Kidney tubule cell (primary cell): ENCODE results near the gene DPY30.
A peak's percentile ranks its signal among the peaks of the same experiment; 100 is the strongest.

ENCODE experiments used
- DNase-seq: peaks from one replicate; pipeline ENCODE4 v3.0.0-alpha.2; 2018; ENCODE audit warnings: low spot score

DPY30 gene

GRCh38 chr2:32009516-32010256, 29.9 kb downstream of the DPY30 start:
- DNase-seq: peak; percentile 47

DNA sequence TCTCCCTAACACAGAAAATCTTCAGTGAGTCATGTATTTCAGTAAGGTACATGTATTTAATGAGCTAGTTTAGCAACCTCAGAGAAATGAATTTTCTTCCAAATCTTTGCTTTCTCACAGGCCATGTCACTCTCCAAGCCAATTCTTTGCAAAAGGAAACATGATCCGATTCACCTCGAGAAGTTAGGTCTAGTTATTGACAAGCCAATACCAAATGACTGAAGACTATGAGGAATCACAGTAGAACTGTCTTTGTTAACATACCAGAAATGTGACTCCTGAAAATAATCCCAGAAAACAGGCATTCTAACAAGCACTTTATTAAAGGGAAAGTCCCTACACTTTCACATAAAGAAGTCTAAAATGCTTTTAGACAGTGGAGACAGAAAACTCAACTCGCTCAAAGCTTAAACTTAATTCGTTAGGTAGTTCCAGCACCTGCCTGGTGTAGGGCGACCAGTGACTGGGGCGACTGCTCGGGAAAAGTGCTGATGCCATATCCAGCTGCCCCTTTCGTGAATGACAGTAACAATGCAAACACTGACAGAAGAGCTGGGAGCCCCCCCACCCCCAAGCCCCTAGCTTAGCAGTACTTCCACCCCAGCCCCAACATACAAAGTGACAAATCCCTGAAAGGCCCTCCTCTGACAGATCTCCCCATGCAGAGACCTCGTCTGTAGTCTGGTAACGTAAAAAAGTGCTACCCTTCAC, 30.6 kb downstream of the DPY30 start:
- DNase-seq: peak; percentile 38

DNA sequence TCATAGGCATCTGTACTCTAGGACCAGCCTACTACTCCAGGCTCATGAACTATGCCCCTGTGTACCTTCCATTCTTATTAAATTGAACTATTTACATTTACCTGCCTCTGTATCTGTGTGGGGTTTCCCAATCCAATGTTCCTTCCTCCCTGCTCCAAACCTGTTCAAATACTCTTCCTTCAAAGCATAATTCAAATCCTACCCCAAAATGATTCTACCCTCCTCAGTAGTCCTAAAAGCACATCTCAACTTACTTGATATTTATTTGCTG, 32.5 kb downstream of the DPY30 start:
- DNase-seq: no peak

DNA sequence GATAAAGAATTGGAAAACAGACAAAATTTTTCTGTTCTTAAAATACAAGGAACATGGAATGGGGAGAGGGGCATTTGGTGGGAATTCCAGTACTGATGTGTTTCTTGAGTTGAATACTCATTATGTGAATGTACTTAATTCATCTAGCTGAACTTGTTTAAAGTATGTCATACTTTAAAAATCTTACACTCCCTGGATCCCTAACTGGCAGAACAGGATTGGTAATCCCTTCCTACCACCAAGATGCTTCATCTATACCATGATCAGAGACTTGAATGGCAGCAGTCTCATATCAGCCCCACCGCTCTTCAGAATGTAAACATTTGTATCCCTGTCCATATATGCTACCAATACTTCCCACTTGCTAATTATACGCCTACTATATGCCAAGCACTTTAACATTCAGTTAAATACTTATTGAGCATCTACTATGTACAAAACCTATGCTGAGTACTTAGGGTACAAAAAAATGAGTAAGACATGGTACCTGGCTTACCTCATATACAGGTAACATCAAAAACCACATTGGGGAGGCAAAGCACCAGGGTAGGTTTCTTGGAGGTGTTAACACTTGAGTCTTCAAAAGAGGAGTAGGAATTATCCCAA, 34.1 kb downstream of the DPY30 start:
- DNase-seq: no peak

- DNase-seq: no peak
Observed at GRCh38 chr2:32003791-32004190, 35.8 kb downstream of the DPY30 start.

DNA sequence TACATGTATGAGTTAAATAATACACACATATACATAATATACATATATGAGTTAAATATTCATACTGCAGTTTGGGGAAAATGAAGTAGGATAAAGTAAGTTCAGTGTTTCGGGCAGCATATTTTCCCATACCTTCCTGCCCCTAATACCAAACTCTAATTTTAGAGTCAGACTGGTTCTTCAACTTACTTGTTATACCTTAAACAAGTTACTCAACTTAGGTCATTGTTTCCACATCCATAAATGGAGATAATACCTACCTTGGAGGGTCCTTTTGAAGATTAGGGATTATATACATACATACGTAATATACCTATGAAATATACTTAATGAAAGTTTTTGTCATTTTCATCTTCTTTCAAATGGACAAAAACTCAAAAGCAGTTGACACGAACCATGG, 37.2 kb downstream of the DPY30 start:
- DNase-seq: no peak

GRCh38 chr2:31999438-31999837, 40.2 kb downstream of the DPY30 start:
- DNase-seq: no peak

- DNase-seq: no peak
Observed at GRCh38 chr2:31998731-31999383, 40.7 kb downstream of the DPY30 start.

GRCh38 chr2:31997653-31998052, 42.0 kb downstream of the DPY30 start:
- DNase-seq: no peak

DNA sequence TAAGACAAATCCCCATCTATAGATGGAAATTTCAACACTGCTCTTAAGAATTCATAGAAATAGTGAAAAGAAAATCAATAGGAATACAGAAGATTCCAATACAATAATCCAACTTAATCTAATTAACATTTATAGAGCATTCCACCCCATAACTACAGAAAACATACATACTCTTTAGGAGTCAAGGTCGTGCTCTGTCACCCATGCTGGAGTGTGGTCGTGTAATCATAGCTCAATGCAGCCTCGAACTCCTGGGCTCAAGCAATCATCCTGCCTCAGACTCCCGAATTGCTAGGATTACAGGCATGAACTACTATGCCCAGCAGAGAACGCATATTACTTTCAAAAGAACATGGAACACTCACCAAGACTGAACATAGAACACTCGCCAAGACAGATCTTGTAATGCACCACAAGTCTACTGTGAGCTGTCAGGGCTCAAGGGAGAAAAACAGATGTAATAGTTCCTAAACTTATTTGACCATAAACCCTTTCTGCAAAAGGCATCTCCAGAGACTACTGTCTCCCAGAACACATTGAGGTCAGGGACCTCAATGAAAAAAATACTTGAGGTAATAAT, 42.9 kb downstream of the DPY30 start:
- no peak for DNase-seq

GRCh38 chr2:31992934-31993333, 46.7 kb downstream of the DPY30 start:
- DNase-seq: peak; percentile 10

- DNase-seq: no peak
Observed at GRCh38 chr2:31992025-31992579, 47.5 kb downstream of the DPY30 start.

DNA sequence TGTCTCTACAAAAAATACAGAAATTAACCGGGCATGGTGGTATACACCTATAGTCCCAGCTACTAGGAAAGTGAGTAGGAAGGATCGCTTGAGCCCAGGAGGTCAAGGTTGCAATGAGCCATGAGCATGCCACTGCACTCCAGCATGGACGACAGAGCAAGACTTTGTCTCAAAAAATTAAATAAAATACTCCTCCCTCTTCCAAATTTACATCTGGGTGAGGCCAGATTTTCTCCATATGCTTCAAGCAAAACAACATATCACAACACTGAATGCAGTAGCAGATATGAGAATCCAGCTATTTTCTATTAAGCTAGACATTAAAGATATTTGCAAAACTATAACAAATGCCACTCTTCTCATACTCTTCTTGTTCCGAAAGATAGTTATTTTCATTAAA, 49.7 kb downstream of the DPY30 start:
- DNase-seq: no peak

DNA sequence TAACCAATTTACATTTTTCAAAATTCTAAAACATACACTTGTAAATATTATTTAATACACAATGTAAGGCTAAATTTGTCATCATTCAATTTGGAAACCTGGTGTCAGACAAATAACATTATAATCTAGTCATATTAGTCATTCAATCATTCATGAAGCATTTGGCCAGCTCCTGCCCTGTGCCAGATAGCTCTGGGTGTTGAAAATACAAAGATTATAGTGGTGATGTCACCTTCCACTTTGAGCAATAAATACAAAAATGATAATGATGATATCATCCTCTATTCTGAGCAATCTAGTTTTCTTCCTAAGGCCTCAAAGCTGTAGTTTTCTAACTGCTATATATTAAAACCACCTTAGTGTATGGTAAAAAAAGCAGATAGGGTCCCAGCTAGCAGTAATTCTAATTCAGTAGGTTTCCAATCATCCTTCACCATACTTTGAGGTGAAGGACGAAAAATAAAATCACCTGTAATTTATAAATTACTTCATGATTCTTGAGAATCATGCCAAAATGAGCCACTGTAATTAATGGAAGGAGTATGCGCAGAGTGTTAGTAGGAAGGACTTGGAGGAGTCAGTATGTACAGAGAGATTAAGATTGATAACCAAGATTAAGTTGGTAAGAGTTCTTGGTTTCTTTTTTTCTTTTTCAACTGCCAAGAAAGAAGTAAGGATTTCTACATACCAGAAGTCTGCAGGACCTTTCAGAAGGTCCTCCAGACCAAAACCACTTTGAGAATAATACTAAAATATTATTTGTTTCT, 52.0 kb downstream of the DPY30 start:
- DNase-seq: peak; percentile 66

- DNase-seq: no peak
Observed at GRCh38 chr2:31986906-31987305, 52.7 kb downstream of the DPY30 start.

GRCh38 chr2:31983762-31984467, 55.7 kb downstream of the DPY30 start:
- DNase-seq: no peak

DNA sequence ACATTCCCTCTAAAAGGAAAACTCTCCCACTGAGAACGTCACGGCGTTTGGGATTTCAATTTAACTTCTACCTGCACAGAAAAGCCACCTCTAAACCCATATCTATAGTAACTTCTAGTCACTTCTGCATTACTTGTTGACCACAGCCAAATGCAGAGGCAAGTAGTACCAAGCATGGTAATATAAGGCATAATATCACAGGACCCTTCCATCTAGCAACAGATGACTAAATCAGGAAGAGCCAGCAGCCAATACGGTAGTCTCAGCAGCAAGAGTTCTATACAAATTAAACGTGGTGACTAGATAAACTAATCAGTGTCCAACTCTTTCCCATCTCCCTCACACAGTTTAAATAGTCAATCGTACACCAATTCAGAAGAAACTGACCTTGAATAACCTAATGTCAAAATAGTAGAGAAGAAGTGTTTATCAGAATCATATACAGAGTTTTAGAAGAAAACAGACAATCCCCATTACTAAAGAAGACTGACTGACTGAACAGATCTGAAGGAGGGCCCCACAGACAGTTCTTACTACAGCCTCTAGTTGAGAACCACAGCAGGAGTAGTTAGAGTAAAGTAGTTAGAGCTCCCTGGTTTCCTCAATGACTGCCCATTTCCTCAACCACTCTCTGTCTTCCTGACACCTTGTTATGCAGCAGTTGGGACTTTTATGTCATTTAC, 58.8 kb downstream of the DPY30 start:
- peak; percentile 31 for DNase-seq

- DNase-seq: no peak
Observed at GRCh38 chr2:31979956-31980355, 59.6 kb downstream of the DPY30 start.

- DNase-seq: no peak
Observed at GRCh38 chr2:31979018-31979417, 60.6 kb downstream of the DPY30 start.

DNA sequence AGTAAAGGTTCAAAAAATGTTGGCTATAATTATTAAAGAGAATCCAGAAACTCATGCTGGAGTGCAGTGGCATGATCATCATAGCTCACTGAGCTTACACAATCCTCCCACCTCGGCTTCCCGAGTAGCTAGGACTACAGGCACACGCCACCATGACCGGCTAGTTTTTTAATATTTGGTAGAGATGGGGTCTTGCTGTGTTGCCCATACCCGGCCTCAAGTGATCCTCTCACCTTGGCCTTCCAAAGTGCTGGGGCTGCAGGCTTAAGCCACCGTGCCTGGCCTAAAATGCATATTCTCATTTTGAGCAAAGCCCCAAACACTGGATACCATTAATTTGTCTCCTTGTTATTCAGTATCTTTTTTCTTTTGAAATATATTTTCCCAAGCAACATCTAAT, 61.2 kb downstream of the DPY30 start:
- no peak for DNase-seq
